Suprapubic skin (tissue), 4 donors: ENCODE measurements around the gene SCAMP1.

ENCODE experiments used
- CTCF ChIP-seq, 2 donors: fragments of 200-600 bp in 1 of 2; fragments of 450-650 bp in 1 of 2; sonication (generic) in 1 of 2; IDR thresholded peaks; one replicate each; pipeline ENCODE4 v1.5.1; 2016 to 2019; ENCODE audit warnings: antibody characterized with exemption in 2 of 2, mild to moderate bottlenecking in 1 of 2, moderate library complexity in 1 of 2
- EP300 ChIP-seq: sonication (generic); formaldehyde crosslinking; IDR thresholded peaks from one replicate; pipeline ENCODE4 v1.6.1; 2017; ENCODE audit warnings: antibody characterized with exemption
- POLR2A ChIP-seq, 2 donors: fragments of 450-650 bp; IDR thresholded peaks; one replicate each; pipeline ENCODE4 v1.6.1; 2017; ENCODE audit warnings: antibody characterized with exemption in 2 of 2, mild to moderate bottlenecking in 2 of 2, moderate library complexity in 2 of 2
- POLR2AphosphoS5 ChIP-seq, 3 donors: sonication (generic); formaldehyde crosslinking; IDR thresholded peaks; one replicate each; pipeline ENCODE4 v1.6.1; 2017; ENCODE audit warnings: antibody characterized with exemption in 3 of 3

- TF ChIP-seq CTCF (IDR thresholded peaks at IDR 0.05): no peak
- TF ChIP-seq POLR2A (IDR thresholded peaks at IDR 0.05): no peak
- no peak for TF ChIP-seq POLR2AphosphoS5 (IDR thresholded peaks at IDR 0.05)
- TF ChIP-seq EP300: no peak
These were observed 162.3 kb downstream of the SCAMP1 start for GRCh38 chr5:78522476-78523260.
